ENCODE data around the gene TMEM204.
"Not testable (repeated sequence)": the region's sequence is repeated elsewhere in the genome, so short reads cannot be mapped to it uniquely, and the experiment has no call there.

Gene TMEM204

DNA sequence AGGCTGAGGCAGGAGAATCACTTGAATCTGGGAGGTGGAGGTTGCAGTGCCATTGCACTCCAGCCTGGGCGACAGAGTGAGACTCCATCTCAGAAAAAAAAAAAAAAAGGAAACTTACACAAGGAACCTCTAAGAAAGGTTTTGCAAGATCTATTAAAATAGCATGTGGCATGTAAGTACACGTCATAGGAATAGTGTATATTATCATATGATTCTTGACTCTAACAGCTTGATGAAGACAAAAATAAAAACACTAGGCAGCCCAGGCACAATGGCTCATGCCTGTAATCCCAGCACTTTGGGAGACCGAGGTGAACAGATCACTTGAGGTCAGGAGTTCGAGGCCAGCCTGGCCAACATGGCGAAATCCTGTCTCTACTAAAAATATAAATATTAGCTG is 62.0 kb downstream of the TMEM204 start:
- DNase-seq (ENCODE audit: low read depth): not testable (repeated sequence)

DNA sequence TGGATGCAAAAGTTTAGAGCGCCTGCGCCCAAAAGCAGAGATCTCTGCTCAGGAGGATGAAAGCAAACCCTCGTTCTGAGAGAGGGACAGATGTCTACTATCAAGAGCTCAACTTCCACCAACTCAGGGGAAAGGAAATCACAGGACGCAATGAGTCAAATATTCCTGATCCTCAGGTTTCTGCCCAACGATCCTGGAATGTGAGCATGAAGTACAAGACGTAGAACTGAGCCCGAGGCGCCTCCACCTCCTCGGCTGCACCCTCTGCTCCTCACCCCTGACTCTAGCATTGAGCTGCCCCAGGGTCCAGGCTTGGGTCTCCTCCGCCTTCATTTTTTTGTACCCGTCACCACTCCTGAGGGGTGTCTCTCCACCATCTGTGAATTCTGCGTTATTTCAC is 63.0 kb downstream of the TMEM204 start:
- no peak for DNase-seq (ENCODE audit: low read depth)

DNA sequence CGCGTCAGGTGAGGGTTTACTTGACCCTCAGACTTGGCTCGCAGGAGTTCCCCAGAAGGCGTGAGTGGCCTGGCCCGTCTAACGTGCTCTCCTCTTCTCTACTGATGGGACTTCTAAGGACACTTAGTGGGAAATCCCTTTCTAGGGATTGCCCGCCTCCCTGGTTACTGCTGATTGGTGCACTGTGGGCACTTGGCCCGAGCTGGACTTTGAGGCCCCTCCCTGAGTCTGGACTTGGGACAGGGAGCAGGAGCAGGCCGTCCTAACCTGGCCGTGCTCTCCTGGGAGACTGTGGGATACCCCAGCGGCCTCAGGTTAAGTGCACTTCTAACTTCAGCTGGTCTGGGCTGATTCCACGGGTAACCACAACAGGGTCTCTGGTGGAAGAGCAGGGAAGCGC is 63.7 kb downstream of the TMEM204 start:
- no peak for DNase-seq (ENCODE audit: low read depth)

DNA sequence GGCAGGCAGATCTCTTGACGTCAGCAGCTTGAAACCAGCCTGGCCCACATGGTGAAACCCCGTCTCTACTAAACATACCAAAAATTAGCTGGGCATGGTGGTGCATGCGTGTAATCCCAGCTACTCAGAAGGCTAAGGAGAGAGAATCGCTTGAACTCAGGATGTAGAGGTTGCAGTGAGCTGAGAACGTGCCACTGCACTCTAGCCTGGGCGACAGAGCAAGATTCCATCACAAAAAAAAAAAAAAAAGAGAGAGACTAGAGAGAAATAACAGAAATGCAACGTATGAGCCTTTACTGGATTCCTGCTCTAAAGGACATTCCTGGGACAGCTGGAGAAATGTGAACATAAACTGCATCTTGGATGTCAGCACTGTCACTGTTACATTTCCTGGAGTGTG is 67.6 kb downstream of the TMEM204 start:
- DNase-seq (ENCODE audit: low read depth): no peak

DNA sequence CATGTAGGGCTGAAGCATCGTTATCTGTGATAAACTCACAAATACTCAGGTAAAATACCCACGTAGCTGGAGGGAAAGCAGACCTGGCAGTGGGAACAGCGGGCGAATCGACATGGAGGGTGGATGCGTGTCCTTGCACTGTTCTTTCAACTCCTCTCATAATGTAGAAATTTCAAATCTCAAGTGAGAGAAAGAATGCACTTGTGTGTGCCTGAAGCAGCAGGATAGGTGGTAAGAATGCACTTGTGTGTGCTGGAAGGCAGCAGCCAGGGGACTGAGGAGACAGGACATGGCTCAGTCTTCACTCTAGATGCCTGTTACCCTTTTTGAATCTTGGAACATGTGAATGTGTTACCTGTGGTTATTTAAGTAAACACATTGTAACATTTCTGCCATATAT is 68.0 kb downstream of the TMEM204 start:
- DNase-seq (ENCODE audit: low read depth): no peak

DNA sequence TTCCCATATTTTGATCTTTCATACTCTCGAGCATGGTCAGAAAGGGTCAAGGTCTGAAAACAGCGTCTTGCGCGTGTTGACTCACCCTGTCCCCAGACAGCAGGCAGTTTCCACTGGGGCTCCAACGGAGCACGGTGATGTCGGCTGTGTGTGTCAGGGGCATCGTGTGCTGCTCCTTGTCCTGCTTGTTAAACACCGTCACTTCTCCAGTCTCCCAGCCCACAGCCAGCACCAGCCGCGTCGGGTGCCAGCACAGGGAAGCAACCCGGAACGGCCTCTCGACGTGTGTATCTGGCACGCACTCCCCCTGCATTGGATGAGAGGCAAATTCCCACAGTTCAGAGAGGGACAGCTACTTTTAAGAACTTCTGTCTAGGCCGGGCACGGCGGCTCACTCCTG is 68.8 kb downstream of the TMEM204 start:
- DNase-seq (ENCODE audit: low read depth): no peak

Measured in stimulated activated CD8-positive, alpha-beta memory T cell treated with anti-CD3 and anti-CD28 coated beads, Interleukin-7, amount 100 ng/mL, for 24 hours (primary cell).